GM23248 (cell line): ENCODE results near the gene DSTN. TPM values are rescaled to one million over a fixed set of nuclear protein-coding genes. Genes with fewer than 3 reads are reported as not detected.

Experiments
- DNase-seq: peaks from one replicate; pipeline ENCODE4 v3.0.0-alpha.2; 2015
- H2AFZ ChIP-seq: fragments of 200-600 bp; sonication (generic); 2 replicates; pipeline ENCODE4 v1.6.1; 2016; ENCODE audit warnings: antibody characterized with exemption
- H3F3A ChIP-seq: fragments of 200-600 bp; sonication (generic); 2 replicates; pipeline ENCODE4 v1.6.1; 2016; ENCODE audit warnings: mild to moderate bottlenecking, antibody characterized with exemption, mixed run types; ENCODE audit not compliant: insufficient read depth
- H3K27ac ChIP-seq: fragments of 200-600 bp; sonication (generic); 2 replicates; pipeline ENCODE4 v1.5.1; 2016; ENCODE audit warnings: mild to moderate bottlenecking
- H3K27me3 ChIP-seq: fragments of 200-600 bp; sonication (generic); replicated peaks from 2 replicates; pipeline ENCODE4 v1.6.1; 2016; ENCODE audit warnings: mild to moderate bottlenecking; ENCODE audit not compliant: insufficient read depth
- H3K36me3 ChIP-seq: fragments of 200-600 bp; sonication (generic); 2 replicates; pipeline ENCODE4 v1.6.1; 2016; ENCODE audit warnings: low read depth, mild to moderate bottlenecking
- H3K4me1 ChIP-seq: fragments of 200-600 bp; sonication (generic); 2 replicates; pipeline ENCODE4 v1.6.1; 2016; ENCODE audit warnings: mild to moderate bottlenecking; ENCODE audit not compliant: insufficient read depth
- H3K4me2 ChIP-seq: fragments of 200-600 bp; sonication (generic); one replicate; pipeline ENCODE4 v1.6.1; 2016; ENCODE audit warnings: mild to moderate bottlenecking; ENCODE audit not compliant: unreplicated experiment
- H3K4me3 ChIP-seq: fragments of 200-600 bp; sonication (generic); 2 replicates; pipeline ENCODE4 v1.5.1; 2016; ENCODE audit warnings: mild to moderate bottlenecking
- H3K79me2 ChIP-seq: fragments of 200-600 bp; sonication (generic); 2 replicates; pipeline ENCODE4 v1.6.1; 2016; ENCODE audit warnings: mild to moderate bottlenecking; ENCODE audit not compliant: insufficient read depth
- H3K9ac ChIP-seq: fragments of 200-600 bp; sonication (generic); 2 replicates; pipeline ENCODE4 v1.6.1; 2016; ENCODE audit warnings: mild to moderate bottlenecking
- H3K9me2 ChIP-seq: fragments of 200-600 bp; sonication (generic); 2 replicates; pipeline ENCODE4 v1.6.1; 2016; ENCODE audit warnings: mixed run types, mild to moderate bottlenecking, moderate library complexity; ENCODE audit not compliant: insufficient read depth
- H3K9me3 ChIP-seq: fragments of 200-600 bp; sonication (generic); one replicate; pipeline ENCODE4 v1.6.1; 2017; ENCODE audit warnings: low read depth
- H4K20me1 ChIP-seq: fragments of 200-600 bp; sonication (generic); 2 replicates; pipeline ENCODE4 v1.6.0; 2016; ENCODE audit not compliant: insufficient read depth
- EZH2 ChIP-seq: fragments of 200-600 bp; sonication (generic); IDR thresholded peaks from 2 replicates; pipeline ENCODE4 v1.6.1; 2018; ENCODE audit warnings: antibody characterized with exemption, mild to moderate bottlenecking; ENCODE audit not compliant: insufficient read depth, poor library complexity, severe bottlenecking
- EZH2phosphoT487 ChIP-seq: fragments of 200-600 bp; sonication (generic); IDR thresholded peaks from 2 replicates; pipeline ENCODE4 v1.6.1; 2018; ENCODE audit warnings: antibody characterized with exemption, moderate library complexity, mild to moderate bottlenecking, low read depth; ENCODE audit not compliant: insufficient read depth
- WGBS, 2 experiments: methylation state at CpG; one replicate each; pipeline ENCODE4 v1.1.6; 2015 to 2017; ENCODE audit warnings: low lambda C conversion rate in 2 of 2, low coverage in 1 of 2; ENCODE audit errors: missing lambda C conversion rate in 2 of 2; 5-methylcytosine and 5-hydroxymethylcytosine counted together
- in situ Hi-C: fragments of 300-500 bp; cut with MboI; formaldehyde crosslinking; loops from 2 replicates; pipeline ENCODE4 v1.15.0; 2020
- polyA plus RNA-seq: library from polyadenylated mRNA; unstranded; fragments of >200 nt; fragmentation: Nextera tagmentation; extraction: Ambion mirVana; gene quantifications from 2 replicates; pipeline ENCODE4 v1.2.1, GENCODE V29; 2016
- total RNA-seq: library from RNA; depleted of rRNA; stranded (reverse); fragments of >200 nt; shearing (Covaris generic); gene quantifications from 2 replicates; pipeline ENCODE4 v1.2.3, GENCODE V29; 2014

Gene DSTN
- total and polyA plus RNA-seq, 2 experiments from 2014 or later, result 338 to 610 TPM

DNA sequence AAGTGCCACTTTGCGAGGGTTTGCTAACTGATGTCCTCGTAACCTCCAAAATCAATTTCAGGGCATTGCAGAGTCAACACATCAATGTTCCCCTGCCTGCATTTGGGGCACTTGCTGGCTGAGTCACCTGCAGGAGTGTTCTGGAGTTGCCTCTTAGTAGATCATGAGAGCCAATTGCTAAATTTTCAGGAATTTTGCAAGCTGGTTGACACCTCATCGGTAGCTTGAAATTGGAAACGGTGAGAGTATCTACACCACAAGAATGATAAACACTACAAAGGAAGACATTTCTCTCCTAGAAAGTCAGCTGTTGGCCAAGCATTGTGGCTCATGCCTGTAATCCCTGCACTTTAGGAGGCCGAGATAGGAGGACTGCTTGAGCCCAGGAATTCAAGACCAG, 27.9 kb upstream of the DSTN start:
- Histone ChIP-seq H3K9me3 (no peaks in the 10 kb centered on the region), H3K9me2 (no peaks in the 10 kb centered on the region), H3K9ac (no peak overlapping the region), H4K20me1 (no peaks in the 10 kb centered on the region), H3K4me1 (peaks cover 22% of the 10 kb centered on the region), H3K4me2 (peak overlapping the region; percentile 75), H3K4me3 (no peak overlapping the region), H3K79me2 (no peaks in the 10 kb centered on the region), H2AFZ (no peak overlapping the region), H3K36me3 (no peaks in the 10 kb centered on the region), H3F3A (peaks cover 37% of the 10 kb centered on the region), H3K27me3 (no peaks in the 10 kb centered on the region), H3K27ac (peak overlapping the region; percentile 97; the same call in 1 of the 2 replicates)
- TF ChIP-seq EZH2phosphoT487 (no peak), EZH2 (no peak)
- WGBS, 2 experiments, result 45 to 49% methylated on average over 5 of the region's 5 CpGs
- in situ Hi-C loops, result no loop called here
- DNase-seq, result peak; percentile 90

DNA sequence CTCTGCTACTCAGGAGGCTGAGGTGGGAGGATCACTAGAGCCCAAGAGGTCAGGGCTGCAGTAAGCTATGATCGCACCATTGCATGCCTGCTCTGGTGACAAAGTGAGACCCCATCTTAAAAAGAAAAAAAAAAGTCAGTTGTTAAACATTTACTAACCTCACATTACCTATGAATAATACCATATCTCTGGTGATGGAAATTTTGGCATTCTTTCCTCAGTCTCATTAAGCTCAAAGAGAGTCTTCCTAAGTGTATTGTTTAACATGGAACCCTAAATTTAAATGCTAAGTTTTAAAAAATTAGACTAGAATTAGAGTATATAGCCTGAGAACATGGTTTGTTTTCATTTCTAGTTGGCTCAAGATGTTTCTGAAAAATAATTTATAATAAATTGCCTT, 27.4 kb upstream of the DSTN start:
- no peaks in the 10 kb centered on the region for H3K9me3 ChIP-seq
- no peaks in the 10 kb centered on the region for H3K9me2 ChIP-seq
- H4K20me1 ChIP-seq, result no peaks in the 10 kb centered on the region
- peak overlapping the region; percentile 73 for H3K9ac ChIP-seq
- H3K79me2 ChIP-seq, result no peaks in the 10 kb centered on the region
- peaks cover 22% of the 10 kb centered on the region for H3K4me1 ChIP-seq
- H3K27ac ChIP-seq, result peak overlapping the region; percentile 97
- no peak overlapping the region for H2AFZ ChIP-seq
- TF ChIP-seq EZH2phosphoT487, result no peak
- H3K27me3 ChIP-seq, result no peaks in the 10 kb centered on the region
- in situ Hi-C loops, result no loop called here
- H3K36me3 ChIP-seq, result no peaks in the 10 kb centered on the region
- H3K4me3 ChIP-seq, result peak overlapping the region; percentile 49
- 100% methylated on average over 1 of the region's 1 CpG for WGBS, 2 experiments
- H3F3A ChIP-seq, result peaks cover 33% of the 10 kb centered on the region
- peak; percentile 39 for DNase-seq
- H3K4me2 ChIP-seq, result peak overlapping the region; percentile 75

DNA sequence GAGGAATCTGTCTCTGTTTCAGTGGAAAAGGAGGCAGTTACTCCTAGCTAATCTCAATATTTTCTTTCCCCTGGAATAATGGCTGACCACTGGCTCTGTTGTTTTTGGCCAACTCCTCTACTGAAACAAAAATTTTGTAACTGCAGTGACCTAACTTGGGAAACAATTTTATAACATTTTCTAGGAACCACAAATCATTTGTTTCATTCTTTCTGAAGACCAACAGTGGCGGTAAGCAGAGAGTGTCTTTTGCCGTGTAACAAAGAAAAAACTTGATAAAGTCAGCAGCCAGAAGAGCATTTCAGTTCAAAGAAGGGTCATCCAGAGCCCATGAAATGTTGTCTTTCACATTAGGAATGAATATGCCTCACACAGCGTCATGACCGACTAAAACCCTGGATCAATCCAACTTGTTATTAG, 26.9 kb upstream of the DSTN start:
- Histone ChIP-seq H3K36me3 (no peaks in the 10 kb centered on the region), H4K20me1 (no peaks in the 10 kb centered on the region), H3K4me3 (peak overlapping the region; percentile 49), H3K4me1 (peaks cover 22% of the 10 kb centered on the region), H3K9me3 (no peaks in the 10 kb centered on the region), H3K27ac (peak overlapping the region; percentile 97), H3K9ac (peak overlapping the region; percentile 73), H3K4me2 (peak overlapping the region; percentile 75), H3K79me2 (no peaks in the 10 kb centered on the region), H3F3A (peaks cover 32% of the 10 kb centered on the region), H3K9me2 (no peaks in the 10 kb centered on the region), H2AFZ (peak overlapping the region; percentile 9; the same call in 1 of the 2 replicates), H3K27me3 (no peaks in the 10 kb centered on the region)
- TF ChIP-seq EZH2phosphoT487 (no peak), EZH2 (no peak)
- DNase-seq, result peak; percentile 89
- WGBS, 2 experiments, result 0% methylated on average over 4 of the region's 4 CpGs
- in situ Hi-C loops, result no loop called here

DNA sequence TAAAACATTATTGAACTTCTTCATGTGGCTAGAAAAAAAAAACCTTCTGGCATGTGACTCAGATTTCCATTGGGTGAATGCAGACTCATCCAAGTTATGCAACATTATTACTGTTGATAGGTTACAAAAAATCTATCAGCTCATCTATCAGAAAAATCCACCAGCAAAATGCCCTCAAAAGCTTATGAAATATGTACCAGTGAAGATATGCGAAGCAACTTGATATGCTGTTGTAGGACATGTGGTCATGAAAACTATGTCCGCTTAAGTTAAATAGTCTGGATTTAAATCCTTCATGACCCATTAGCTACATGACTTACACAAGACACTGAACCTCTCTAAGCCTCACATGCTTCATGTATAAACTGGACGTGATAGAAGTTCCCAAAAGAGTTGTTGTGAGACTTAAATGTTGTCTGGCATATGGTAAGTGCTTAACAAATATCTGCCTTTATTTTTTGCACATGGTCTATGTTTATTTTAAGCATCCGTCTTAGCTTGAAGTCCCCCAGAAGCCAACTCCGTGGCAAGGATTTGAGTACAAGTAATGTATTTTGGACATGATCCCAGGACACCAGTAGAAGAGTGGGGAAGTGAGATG, 26.2 kb upstream of the DSTN start:
- Histone ChIP-seq H3K79me2 (no peaks in the 10 kb centered on the region), H3F3A (peaks cover 32% of the 10 kb centered on the region), H4K20me1 (no peaks in the 10 kb centered on the region), H3K4me2 (peak overlapping the region; percentile 75), H3K27me3 (no peaks in the 10 kb centered on the region), H3K4me3 (peak overlapping the region; percentile 49), H3K36me3 (no peaks in the 10 kb centered on the region), H3K27ac (peak overlapping the region; percentile 97), H2AFZ (peak overlapping the region; percentile 9; the same call in 1 of the 2 replicates), H3K9ac (peak overlapping the region; percentile 73), H3K4me1 (peaks cover 22% of the 10 kb centered on the region), H3K9me2 (no peaks in the 10 kb centered on the region), H3K9me3 (no peaks in the 10 kb centered on the region)
- 4 to 5% methylated on average over 5 of the region's 5 CpGs for WGBS, 2 experiments
- in situ Hi-C loops, result no loop called here
- TF ChIP-seq EZH2phosphoT487 (0 out of 2 replicates have a peak, but pooled peaks have one; percentile 50), EZH2 (no peak)
- DNase-seq, result peak; percentile 81

DNA sequence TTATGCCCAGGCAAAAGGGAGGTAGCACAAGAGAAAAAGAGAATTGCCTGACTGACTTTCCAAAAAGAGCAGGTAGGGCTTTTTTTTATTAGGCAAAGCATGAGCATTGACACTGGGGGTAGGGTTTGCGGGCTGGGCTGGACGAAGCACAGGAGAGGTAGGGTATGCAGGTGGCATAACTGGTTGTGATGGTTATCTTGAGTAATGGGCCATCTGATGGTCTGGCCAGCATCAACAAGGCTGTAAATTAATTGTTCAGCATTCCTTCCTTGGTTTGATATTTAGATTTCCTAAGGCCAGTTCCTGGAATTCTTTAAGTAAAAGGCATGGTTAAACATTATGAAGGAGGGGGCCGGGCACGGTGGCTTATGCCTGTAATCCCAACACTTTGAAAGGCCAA, 24.7 kb upstream of the DSTN start:
- Histone ChIP-seq H3K9ac (no peak overlapping the region), H3K9me2 (no peaks in the 10 kb centered on the region), H3K4me2 (no peak overlapping the region), H3K9me3 (no peaks in the 10 kb centered on the region), H3K27ac (no peak overlapping the region), H3F3A (peaks cover 32% of the 10 kb centered on the region), H2AFZ (no peak overlapping the region), H3K4me1 (peaks cover 22% of the 10 kb centered on the region), H3K27me3 (no peaks in the 10 kb centered on the region), H4K20me1 (no peaks in the 10 kb centered on the region), H3K4me3 (no peak overlapping the region), H3K79me2 (no peaks in the 10 kb centered on the region), H3K36me3 (no peaks in the 10 kb centered on the region)
- TF ChIP-seq EZH2, result no peak
- in situ Hi-C loops, result no loop called here
- DNase-seq, result no peak
- WGBS, 2 experiments, result 97 to 100% methylated on average over 4 of the region's 4 CpGs
